Measurements from ENCODE around the gene AACS.
"Not testable (repeated sequence)": the region's sequence is repeated elsewhere in the genome, so short reads cannot be mapped to it uniquely, and the experiment has no call there.

Gene AACS

GRCh38 chr12:125028106-125028505, 37.1 kb upstream of the AACS start:
- no peaks in the 10 kb centered on the region for H3K9me3 ChIP-seq (ENCODE audit: control insufficient read depth, low read length)
- no peak overlapping the region for H3K27ac ChIP-seq (ENCODE audit: insufficient read depth, low read depth, low read length, poor library complexity, severe bottlenecking)
- no peaks in the 10 kb centered on the region for H3K4me1 ChIP-seq (ENCODE audit: control insufficient read depth, insufficient read depth, low read length)
- H3K36me3 ChIP-seq (ENCODE audit: control insufficient read depth, insufficient read depth, low read length) = peaks cover 3% of the 10 kb centered on the region
- no peaks in the 10 kb centered on the region for H3K27me3 ChIP-seq (ENCODE audit: control insufficient read depth, insufficient read depth, low read length, poor library complexity, severe bottlenecking)
- no peak overlapping the region for H3K4me3 ChIP-seq (ENCODE audit: insufficient read depth, low read depth, low read length)
- WGBS, 2 experiments = 92 to 97% methylated on average over 7 to 8 of the region's 8 CpGs

- Histone ChIP-seq H3K27me3 (ENCODE audit: control insufficient read depth, insufficient read depth, low read length, poor library complexity, severe bottlenecking) (no peaks in the 10 kb centered on the region), H3K4me1 (ENCODE audit: control insufficient read depth, insufficient read depth, low read length) (no peaks in the 10 kb centered on the region), H3K36me3 (ENCODE audit: control insufficient read depth, insufficient read depth, low read length) (no peaks in the 10 kb centered on the region), H3K4me3 (ENCODE audit: insufficient read depth, low read depth, low read length) (no peak overlapping the region), H3K9me3 (ENCODE audit: control insufficient read depth, low read length) (peaks cover 2% of the 10 kb centered on the region), H3K27ac (ENCODE audit: insufficient read depth, low read depth, low read length, poor library complexity, severe bottlenecking) (no peak overlapping the region)
- 93% methylated on average over 7 of the region's 7 CpGs for WGBS, 2 experiments
Observed at GRCh38 chr12:125029761-125030358, 35.4 kb upstream of the AACS start.

GRCh38 chr12:125031471-125031870, 33.8 kb upstream of the AACS start:
- not testable (repeated sequence) for H3K27me3 ChIP-seq (ENCODE audit: control insufficient read depth, insufficient read depth, low read length, poor library complexity, severe bottlenecking); H3K36me3 ChIP-seq (ENCODE audit: control insufficient read depth, insufficient read depth, low read length); H3K4me3 ChIP-seq (ENCODE audit: insufficient read depth, low read depth, low read length); H3K27ac ChIP-seq (ENCODE audit: insufficient read depth, low read depth, low read length, poor library complexity, severe bottlenecking); H3K9me3 ChIP-seq (ENCODE audit: control insufficient read depth, low read length); H3K4me1 ChIP-seq (ENCODE audit: control insufficient read depth, insufficient read depth, low read length)
- 80 to 81% methylated on average over 9 of the region's 9 CpGs for WGBS, 2 experiments

- H3K9me3 ChIP-seq (ENCODE audit: control insufficient read depth, low read length) = peaks cover 3% of the 10 kb centered on the region
- H3K4me3 ChIP-seq (ENCODE audit: insufficient read depth, low read depth, low read length) = no peak overlapping the region
- H3K4me1 ChIP-seq (ENCODE audit: control insufficient read depth, insufficient read depth, low read length) = no peaks in the 10 kb centered on the region
- WGBS, 2 experiments = 93 to 94% methylated on average over 19 of the region's 19 CpGs
- H3K36me3 ChIP-seq (ENCODE audit: control insufficient read depth, insufficient read depth, low read length) = no peaks in the 10 kb centered on the region
- no peak overlapping the region for H3K27ac ChIP-seq (ENCODE audit: insufficient read depth, low read depth, low read length, poor library complexity, severe bottlenecking)
- H3K27me3 ChIP-seq (ENCODE audit: control insufficient read depth, insufficient read depth, low read length, poor library complexity, severe bottlenecking) = no peaks in the 10 kb centered on the region
Observed at GRCh38 chr12:125032466-125033152, 32.6 kb upstream of the AACS start.

- H3K27ac ChIP-seq (ENCODE audit: insufficient read depth, low read depth, low read length, poor library complexity, severe bottlenecking) = no peak overlapping the region
- 92 to 95% methylated on average over 7 to 9 of the region's 9 CpGs for whole genome bisulfite sequencing, 2 experiments
Observed at GRCh38 chr12:125033288-125033687, 31.9 kb upstream of the AACS start.

GRCh38 chr12:125038976-125039625, 26.1 kb upstream of the AACS start:
- Histone ChIP-seq H3K27me3 (ENCODE audit: control insufficient read depth, insufficient read depth, low read length, poor library complexity, severe bottlenecking) (no peaks in the 10 kb centered on the region), H3K4me1 (ENCODE audit: control insufficient read depth, insufficient read depth, low read length) (no peaks in the 10 kb centered on the region), H3K9me3 (ENCODE audit: control insufficient read depth, low read length) (peaks cover 3% of the 10 kb centered on the region), H3K4me3 (ENCODE audit: insufficient read depth, low read depth, low read length) (no peak overlapping the region), H3K27ac (ENCODE audit: insufficient read depth, low read depth, low read length, poor library complexity, severe bottlenecking) (no peak overlapping the region), H3K36me3 (ENCODE audit: control insufficient read depth, insufficient read depth, low read length) (no peaks in the 10 kb centered on the region)
- WGBS, 2 experiments = 86 to 87% methylated on average over 6 of the region's 6 CpGs

More at GRCh38 chr12:125033288-125033687, 31.9 kb upstream of the AACS start:
- Histone ChIP-seq H3K4me1 (ENCODE audit: control insufficient read depth, insufficient read depth, low read length) (no peaks in the 10 kb centered on the region), H3K27me3 (ENCODE audit: control insufficient read depth, insufficient read depth, low read length, poor library complexity, severe bottlenecking) (no peaks in the 10 kb centered on the region), H3K36me3 (ENCODE audit: control insufficient read depth, insufficient read depth, low read length) (no peaks in the 10 kb centered on the region), H3K9me3 (ENCODE audit: control insufficient read depth, low read length) (peaks cover 3% of the 10 kb centered on the region), H3K4me3 (ENCODE audit: insufficient read depth, low read depth, low read length) (no peak overlapping the region)

GRCh38 chr12:125049093-125049458, 16.2 kb upstream of the AACS start:
- no peak overlapping the region for H3K27ac ChIP-seq (ENCODE audit: insufficient read depth, low read depth, low read length, poor library complexity, severe bottlenecking)
- H3K27me3 ChIP-seq (ENCODE audit: control insufficient read depth, insufficient read depth, low read length, poor library complexity, severe bottlenecking) = no peaks in the 10 kb centered on the region
- H3K9me3 ChIP-seq (ENCODE audit: control insufficient read depth, low read length) = no peaks in the 10 kb centered on the region
- WGBS, 2 experiments = 63 to 65% methylated on average over 15 of the region's 15 CpGs
- no peaks in the 10 kb centered on the region for H3K4me1 ChIP-seq (ENCODE audit: control insufficient read depth, insufficient read depth, low read length)
- peak overlapping the region; percentile 50 for H3K4me3 ChIP-seq (ENCODE audit: insufficient read depth, low read depth, low read length)
- H3K36me3 ChIP-seq (ENCODE audit: control insufficient read depth, insufficient read depth, low read length) = no peaks in the 10 kb centered on the region

GRCh38 chr12:125050446-125050845, 14.8 kb upstream of the AACS start:
- Histone ChIP-seq H3K4me1 (ENCODE audit: control insufficient read depth, insufficient read depth, low read length) (no peaks in the 10 kb centered on the region), H3K27ac (ENCODE audit: insufficient read depth, low read depth, low read length, poor library complexity, severe bottlenecking) (no peak overlapping the region), H3K27me3 (ENCODE audit: control insufficient read depth, insufficient read depth, low read length, poor library complexity, severe bottlenecking) (no peaks in the 10 kb centered on the region), H3K36me3 (ENCODE audit: control insufficient read depth, insufficient read depth, low read length) (no peaks in the 10 kb centered on the region), H3K9me3 (ENCODE audit: control insufficient read depth, low read length) (no peaks in the 10 kb centered on the region), H3K4me3 (ENCODE audit: insufficient read depth, low read depth, low read length) (no peak overlapping the region)
- 95 to 96% methylated on average over 10 of the region's 10 CpGs for WGBS, 2 experiments

- 88 to 91% methylated on average over 3 of the region's 3 CpGs for WGBS, 2 experiments
- no peaks in the 10 kb centered on the region for H3K9me3 ChIP-seq (ENCODE audit: control insufficient read depth, low read length)
- no peak overlapping the region for H3K4me3 ChIP-seq (ENCODE audit: insufficient read depth, low read depth, low read length)
- H3K36me3 ChIP-seq (ENCODE audit: control insufficient read depth, insufficient read depth, low read length) = no peaks in the 10 kb centered on the region
- H3K27me3 ChIP-seq (ENCODE audit: control insufficient read depth, insufficient read depth, low read length, poor library complexity, severe bottlenecking) = no peaks in the 10 kb centered on the region
- H3K4me1 ChIP-seq (ENCODE audit: control insufficient read depth, insufficient read depth, low read length) = no peaks in the 10 kb centered on the region
- no peak overlapping the region for H3K27ac ChIP-seq (ENCODE audit: insufficient read depth, low read depth, low read length, poor library complexity, severe bottlenecking)
Observed at GRCh38 chr12:125050868-125051267, 14.4 kb upstream of the AACS start.

GRCh38 chr12:125053821-125054220, 11.4 kb upstream of the AACS start:
- WGBS, 2 experiments = 89 to 92% methylated on average over 8 of the region's 8 CpGs
- no peaks in the 10 kb centered on the region for H3K4me1 ChIP-seq (ENCODE audit: control insufficient read depth, insufficient read depth, low read length)
- H3K27ac ChIP-seq (ENCODE audit: insufficient read depth, low read depth, low read length, poor library complexity, severe bottlenecking) = no peak overlapping the region
- H3K9me3 ChIP-seq (ENCODE audit: control insufficient read depth, low read length) = no peaks in the 10 kb centered on the region
- no peaks in the 10 kb centered on the region for H3K27me3 ChIP-seq (ENCODE audit: control insufficient read depth, insufficient read depth, low read length, poor library complexity, severe bottlenecking)
- no peak overlapping the region for H3K4me3 ChIP-seq (ENCODE audit: insufficient read depth, low read depth, low read length)
- no peaks in the 10 kb centered on the region for H3K36me3 ChIP-seq (ENCODE audit: control insufficient read depth, insufficient read depth, low read length)

Data from ectodermal cell (in vitro differentiated cells).